Calu3 (cell line): ENCODE data around the gene CCR7. TPM values are rescaled to one million over a fixed set of nuclear protein-coding genes. Genes with fewer than 3 reads are reported as not detected.

Experiments used
- BruUV-seq: library from RNA; stranded (reverse); fragments of 400-500 nt; replicated peaks from 2 replicates; lab custom pipeline; 2021; lab: Mats Ljungman, UMichigan
- CTCF ChIA-PET: fragments of 300-600 bp; sonication (Branson Sonifier 250); formaldehyde crosslinking; loops from one replicate; lab custom pipeline; 2022; ENCODE audit warnings: antibody characterized with exemption; lab: Charles Lee
- DNase-seq: peaks from one replicate; pipeline ENCODE4 v3.0.0; 2022
- H3K27ac Mint-ChIP-seq: one replicate; pipeline ENCODE4 v1.8.0; 2022; ENCODE audit warnings: mixed read lengths; ENCODE audit not compliant: unreplicated experiment
- H3K27me3 Mint-ChIP-seq: one replicate; pipeline ENCODE4 v1.8.0; 2022; ENCODE audit warnings: mixed read lengths; ENCODE audit not compliant: unreplicated experiment
- H3K36me3 Mint-ChIP-seq: one replicate; pipeline ENCODE4 v1.8.0; 2022; ENCODE audit warnings: mild to moderate bottlenecking, moderate library complexity, mixed read lengths; ENCODE audit not compliant: insufficient read depth, unreplicated experiment
- H3K4me1 Mint-ChIP-seq: one replicate; pipeline ENCODE4 v1.8.0; 2022; ENCODE audit warnings: mild to moderate bottlenecking, low read depth, mixed read lengths; ENCODE audit not compliant: unreplicated experiment
- H3K4me3 Mint-ChIP-seq: one replicate; pipeline ENCODE4 v1.8.0; 2022; ENCODE audit warnings: mild to moderate bottlenecking, low read depth, moderate library complexity, mixed read lengths; ENCODE audit not compliant: unreplicated experiment
- H3K9me3 Mint-ChIP-seq: one replicate; pipeline ENCODE4 v1.8.0; 2022; ENCODE audit warnings: low read depth, mixed read lengths; ENCODE audit not compliant: unreplicated experiment
- intact Hi-C: fragments of 100-400 bp; cut with micrococcal nuclease; formaldehyde crosslinking; loops from one replicate; pipeline ENCODE4 v1.10.0; 2022; ENCODE audit not compliant: unreplicated experiment
- total RNA-seq: library from RNA; stranded (reverse); gene quantifications from 2 replicates; pipeline ENCODE4 v1.2.3, GENCODE V29; 2022
- TF ChIP-seq, protein P1 (sequence below): fragments of 200-600 bp; IDR thresholded peaks from one replicate; pipeline ENCODE4 v1.8.0; 2022; ENCODE audit warnings: antibody characterized with exemption; ENCODE audit not compliant: unreplicated experiment

Gene CCR7
- total RNA-seq, 1 experiment from 2014 or later, result not detected

DNA sequence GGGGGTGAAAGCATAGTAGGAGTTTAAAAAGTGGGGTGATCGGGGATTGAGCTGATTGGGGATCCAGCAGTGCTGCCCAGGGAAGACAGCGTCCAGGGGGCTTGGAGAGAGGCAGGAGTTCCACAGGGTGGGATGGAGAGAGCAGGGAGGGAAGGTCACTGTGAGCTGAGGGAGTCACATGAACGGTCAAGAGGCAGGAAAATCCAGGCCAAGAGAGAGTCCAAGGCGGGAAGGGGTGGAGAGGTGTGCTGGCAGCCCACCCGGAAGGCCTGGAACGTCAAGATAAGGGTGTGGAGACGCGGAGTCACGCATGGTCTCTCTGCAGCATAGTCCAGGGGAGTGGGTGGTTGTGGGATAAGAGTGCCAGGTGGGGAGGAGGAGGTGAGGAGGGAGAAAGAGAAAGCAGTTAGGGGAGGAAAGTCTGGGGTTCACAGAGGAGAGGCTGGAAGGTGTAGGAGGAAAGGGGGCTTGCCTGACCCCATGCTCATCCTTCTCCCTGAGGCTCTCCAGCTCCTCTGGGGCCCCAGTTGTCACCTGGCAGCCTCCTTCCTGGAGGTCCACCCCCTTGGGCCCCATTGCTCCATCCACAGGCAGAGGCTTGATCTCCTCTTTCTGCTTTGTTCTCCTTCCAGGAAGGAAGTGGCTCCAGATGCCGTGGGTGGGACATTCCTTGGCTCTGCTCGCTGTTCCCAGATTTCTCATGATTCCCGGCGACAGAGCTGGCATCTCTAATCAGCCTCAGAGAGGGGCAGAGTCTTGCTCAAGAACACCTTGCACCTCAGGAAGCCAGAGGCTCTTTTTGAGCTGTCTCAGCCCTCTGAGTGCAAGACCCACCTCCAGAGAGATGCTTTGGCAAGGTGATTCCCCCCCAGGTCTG is 28.7 kb downstream of the CCR7 start:
- Mint-ChIP-seq H3K27me3 (peaks cover 85% of the 10 kb centered on the region), H3K27ac (no peak overlapping the region), H3K36me3 (peaks cover 5% of the 10 kb centered on the region), H3K4me3 (no peak overlapping the region), H3K9me3 (no peaks in the 10 kb centered on the region), H3K4me1 (peaks cover 24% of the 10 kb centered on the region)
- intact Hi-C loops, result no loop called here
- CTCF ChIA-PET, result interaction anchor here (0.6 to 68.2 kb wide), 21 partner anchors 14 to 859 kb away, joined by 3 to 4142 read pairs (median 6); partner anchors contain the start of genes CCR7, GJD3, IGFBP4 and PSMD3
- BruUV-seq, result no TSS peak
- TF ChIP-seq, protein P1, sequence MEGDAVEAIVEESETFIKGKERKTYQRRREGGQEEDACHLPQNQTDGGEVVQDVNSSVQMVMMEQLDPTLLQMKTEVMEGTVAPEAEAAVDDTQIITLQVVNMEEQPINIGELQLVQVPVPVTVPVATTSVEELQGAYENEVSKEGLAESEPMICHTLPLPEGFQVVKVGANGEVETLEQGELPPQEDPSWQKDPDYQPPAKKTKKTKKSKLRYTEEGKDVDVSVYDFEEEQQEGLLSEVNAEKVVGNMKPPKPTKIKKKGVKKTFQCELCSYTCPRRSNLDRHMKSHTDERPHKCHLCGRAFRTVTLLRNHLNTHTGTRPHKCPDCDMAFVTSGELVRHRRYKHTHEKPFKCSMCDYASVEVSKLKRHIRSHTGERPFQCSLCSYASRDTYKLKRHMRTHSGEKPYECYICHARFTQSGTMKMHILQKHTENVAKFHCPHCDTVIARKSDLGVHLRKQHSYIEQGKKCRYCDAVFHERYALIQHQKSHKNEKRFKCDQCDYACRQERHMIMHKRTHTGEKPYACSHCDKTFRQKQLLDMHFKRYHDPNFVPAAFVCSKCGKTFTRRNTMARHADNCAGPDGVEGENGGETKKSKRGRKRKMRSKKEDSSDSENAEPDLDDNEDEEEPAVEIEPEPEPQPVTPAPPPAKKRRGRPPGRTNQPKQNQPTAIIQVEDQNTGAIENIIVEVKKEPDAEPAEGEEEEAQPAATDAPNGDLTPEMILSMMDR, result no peak
- DNase-seq, result peak; percentile 68

DNA sequence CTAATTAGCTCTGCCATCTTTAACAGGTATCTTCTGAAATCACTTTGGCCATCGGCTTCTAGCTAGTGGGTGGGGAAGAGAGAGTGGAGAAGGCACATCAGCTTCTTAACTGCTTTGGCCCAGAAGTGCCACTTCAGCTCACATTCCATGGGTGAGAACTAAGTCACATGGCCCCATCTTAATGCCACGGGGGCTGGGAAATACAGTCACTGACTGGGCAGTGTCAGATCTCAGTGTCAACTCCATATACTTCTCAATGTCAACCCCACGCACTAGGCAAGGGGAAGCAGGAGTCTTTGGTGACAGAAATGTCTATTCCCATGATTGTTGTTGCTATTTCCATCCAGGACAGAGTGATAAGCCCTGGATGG is 29.4 kb downstream of the CCR7 start:
- BruUV-seq, result no TSS peak
- Mint-ChIP-seq H3K27ac (no peak overlapping the region), H3K9me3 (no peaks in the 10 kb centered on the region), H3K36me3 (peaks cover 5% of the 10 kb centered on the region), H3K4me3 (no peak overlapping the region), H3K4me1 (peaks cover 24% of the 10 kb centered on the region), H3K27me3 (peaks cover 79% of the 10 kb centered on the region)
- DNase-seq, result no peak
- TF ChIP-seq, protein P1, result no peak
- intact Hi-C loops, result loop anchor here (1.0 kb wide), 1 partner anchor 521 kb away; the partner anchor contains the start of gene CSF3
- CTCF ChIA-PET, result interaction anchor here (0.6 to 68.2 kb wide), 21 partner anchors 13 to 754 kb away, joined by 3 to 4142 read pairs (median 6); partner anchors contain the start of genes CCR7, GJD3, IGFBP4 and PSMD3

DNA sequence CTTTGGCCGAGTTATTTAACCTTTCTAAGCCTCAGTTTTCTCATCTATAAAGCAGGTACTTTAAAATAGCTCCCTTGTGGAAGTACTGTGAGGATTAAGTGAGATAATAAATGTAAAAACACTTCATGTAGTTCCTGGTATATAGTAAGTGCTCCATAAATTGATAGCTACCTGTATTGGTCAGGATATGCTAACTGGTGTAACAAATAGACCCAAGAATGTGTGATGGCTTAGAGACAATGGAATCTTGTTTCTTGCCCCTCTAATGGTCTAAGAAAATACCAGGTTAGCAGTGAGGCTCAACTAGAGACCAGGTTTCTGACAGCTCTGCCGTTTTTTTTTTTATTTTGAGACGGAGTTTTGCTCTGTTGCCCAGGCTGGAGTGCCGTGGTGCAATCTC is 29.8 kb downstream of the CCR7 start:
- peaks cover 5% of the 10 kb centered on the region for H3K36me3 Mint-ChIP-seq
- peaks cover 24% of the 10 kb centered on the region for H3K4me1 Mint-ChIP-seq
- no TSS peak for BruUV-seq
- DNase-seq, result no peak
- H3K4me3 Mint-ChIP-seq, result no peak overlapping the region
- intact Hi-C loops, result loop anchor here (1.0 kb wide), 1 partner anchor 520 kb away; the partner anchor contains the start of gene CSF3
- H3K9me3 Mint-ChIP-seq, result no peaks in the 10 kb centered on the region
- TF ChIP-seq, protein P1, result no peak
- H3K27me3 Mint-ChIP-seq, result peaks cover 75% of the 10 kb centered on the region
- H3K27ac Mint-ChIP-seq, result no peak overlapping the region
- CTCF ChIA-PET, result interaction anchor here (0.6 to 68.2 kb wide), 28 partner anchors 13 to 863 kb away, joined by 3 to 4142 read pairs (median 4); partner anchors contain the start of genes CCR7, GJD3, GSDMB and IGFBP4

DNA sequence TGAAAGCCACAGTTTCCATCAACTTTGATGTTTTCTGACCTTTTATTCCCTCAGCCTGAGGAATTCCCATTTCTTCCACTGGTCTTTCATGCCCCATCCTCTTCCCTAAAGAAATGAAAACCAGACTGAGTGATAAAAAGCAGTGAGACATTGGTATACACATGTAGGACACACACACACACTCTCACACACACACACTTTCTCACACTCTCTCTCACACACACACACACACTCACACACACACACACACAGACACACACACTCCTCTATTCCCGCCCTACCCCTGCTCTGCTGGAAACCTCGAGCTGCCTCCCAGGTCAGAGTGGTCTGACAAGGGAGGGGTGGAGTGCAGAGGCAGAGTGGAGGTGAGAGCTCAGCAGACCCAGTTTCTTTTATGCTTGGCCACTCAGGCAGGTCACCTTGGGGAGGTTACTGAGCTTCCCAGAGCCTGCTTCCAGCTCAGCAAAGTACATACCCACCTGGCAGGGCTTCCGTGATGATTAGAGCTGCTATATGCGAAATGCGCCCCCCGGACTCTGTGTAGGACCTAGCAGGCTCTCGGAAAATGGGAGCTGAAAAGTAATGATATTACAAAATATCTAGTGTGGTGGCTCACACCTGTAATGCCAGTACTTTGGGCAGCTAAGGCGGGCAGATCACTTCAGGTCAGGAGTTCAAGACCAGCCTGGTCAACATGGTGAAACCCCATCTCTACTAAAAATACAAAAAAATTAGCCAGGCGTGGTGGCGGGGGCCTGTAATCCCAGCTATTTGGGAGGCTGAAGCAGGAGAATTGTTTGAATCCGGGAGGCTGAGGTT is 30.7 kb downstream of the CCR7 start:
- Mint-ChIP-seq H3K4me1 (peaks cover 24% of the 10 kb centered on the region), H3K4me3 (no peak overlapping the region), H3K36me3 (peaks cover 5% of the 10 kb centered on the region), H3K27ac (no peak overlapping the region), H3K9me3 (no peaks in the 10 kb centered on the region), H3K27me3 (peaks cover 66% of the 10 kb centered on the region)
- DNase-seq, result no peak
- intact Hi-C loops, result loop anchor here (1.0 to 5.0 kb wide), 4 partner anchors 117 to 519 kb away; partner anchors contain the start of genes CSF3 and TOP2A
- no TSS peak for BruUV-seq
- CTCF ChIA-PET, result interaction anchor here (0.6 to 68.2 kb wide), 49 partner anchors 12 to 862 kb away, joined by 3 to 4142 read pairs (median 6); partner anchors contain the start of genes CCR7, GJD3, GSDMB and IGFBP4
- TF ChIP-seq, protein P1, result no peak
